ENCODE data around the gene COG6. TPM values are rescaled to one million over a fixed set of nuclear protein-coding genes. Genes with fewer than 3 reads are reported as not detected.

Gene COG6
- total and polyA plus RNA-seq, 2 of the 8 experiments (the other 6 are each of a cell fraction or from before 2014, with no cell fraction given), result 8.8 to 22.3 TPM

- no peak overlapping the region for H3K18ac ChIP-seq (ENCODE audit: extremely low read depth, low read length)
- H4K5ac ChIP-seq (ENCODE audit: insufficient read length, low read depth, low read length), result no peak overlapping the region
- H3K56ac ChIP-seq (replicated peaks; ENCODE audit: insufficient read length, low read depth, low read length), result no peak overlapping the region
- H3K9ac ChIP-seq (replicated peaks in 1 of 4; ENCODE audit: extremely low read depth in 1 of 4, low read depth in 3 of 4, low read length in 3 of 4), result no peak overlapping the region
- H4K20me1 ChIP-seq (replicated peaks in 1 of 2; ENCODE audit: control insufficient read depth in 1 of 2, insufficient read depth in 2 of 2, low read length in 2 of 2), result no peaks in the 10 kb centered on the region
- no peak for FAIRE-seq
- no peak overlapping the region for H2BK5ac ChIP-seq (ENCODE audit: low read depth, low read length)
- no peak overlapping the region for H2AK5ac ChIP-seq (ENCODE audit: low read depth, low read length)
- no peak overlapping the region for H3K27ac ChIP-seq (ENCODE audit: low read depth, low read length)
- 85% methylated on average over 1 of the region's 1 CpG; no CpG with 5 or more reads in 1 of the 2 experiments for WGBS, 2 experiments (ENCODE audit: extremely low coverage in 1 of 2, insufficient coverage in 1 of 2, insufficient read length in 1 of 2, insufficient replicate concordance in 2 of 2, low coverage in 1 of 2, low lambda C conversion rate in 2 of 2, missing lambda C conversion rate in 1 of 2)
- H2BK20ac ChIP-seq (ENCODE audit: low read length), result no peak overlapping the region
- no peak overlapping the region for H2BK15ac ChIP-seq (ENCODE audit: low read length)
- POLR2A ChIA-PET (ENCODE audit: partially characterized antibody), result no interaction called here
- no peaks in the 10 kb centered on the region for H3K23me2 ChIP-seq (ENCODE audit: low read depth, low read length)
- H3K23ac ChIP-seq (ENCODE audit: insufficient read length), result no peak overlapping the region
- H3K9me3 ChIP-seq (ENCODE audit: insufficient read depth in 2 of 2, low read depth in 1 of 2, low read length in 1 of 2), result no peaks in the 10 kb centered on the region
- H2BK12ac ChIP-seq (ENCODE audit: low read depth, low read length), result no peak overlapping the region
- H3K4me1 ChIP-seq (replicated peaks in 1 of 4; ENCODE audit: control insufficient read depth in 3 of 4, insufficient read depth in 4 of 4, low read length in 3 of 4), result no peaks in the 10 kb centered on the region
- H3K4ac ChIP-seq (replicated peaks; ENCODE audit: insufficient read length, low read depth, low read length), result no peak overlapping the region
- no peak overlapping the region for H3K14ac ChIP-seq (ENCODE audit: insufficient read length)
- no peak overlapping the region for H2BK120ac ChIP-seq (replicated peaks; ENCODE audit: low read depth, low read length)
- H3K27me3 ChIP-seq (replicated peaks in 1 of 4; ENCODE audit: control insufficient read depth in 3 of 4, extremely low read depth in 1 of 4, insufficient read depth in 3 of 4, low read length in 3 of 4), result no peaks in the 10 kb centered on the region
- no peaks in the 10 kb centered on the region for H3K79me2 ChIP-seq (ENCODE audit: control insufficient read depth in 1 of 2, insufficient read depth in 2 of 2, low read length in 2 of 2)
- H2AFZ ChIP-seq (ENCODE audit: low read length), result no peak overlapping the region
- no peak overlapping the region for H4K91ac ChIP-seq (replicated peaks; ENCODE audit: insufficient read length, low read length)
- H4K8ac ChIP-seq (ENCODE audit: extremely low read depth, insufficient read depth, low read length), result no peak overlapping the region
- CTCF ChIA-PET (ENCODE audit: partially characterized antibody), result interaction anchor here (0.6 to 1.8 kb wide), 6 partner anchors 23 to 1092 kb away, joined by 3 to 6 read pairs (median 3); no protein-coding TSS in a partner anchor
- no peak overlapping the region for H3K4me2 ChIP-seq (ENCODE audit: insufficient read depth in 1 of 2, low read depth in 2 of 2, low read length in 2 of 2)
- no peaks in the 10 kb centered on the region for H3K79me1 ChIP-seq (ENCODE audit: low read depth, low read length)
- DNase-seq (ENCODE audit: low read depth in 1 of 2, low spot score in 2 of 2), result no peak
- H3K4me3 ChIP-seq (ENCODE audit: extremely low read depth in 1 of 4, insufficient read depth in 2 of 4, low read depth in 3 of 4, low read length in 4 of 4), result no peak overlapping the region
- H3K36me3 ChIP-seq (ENCODE audit: control insufficient read depth in 2 of 4, insufficient read depth in 4 of 4, low read length in 3 of 4), result peaks cover 0 to 4% (median 1%) of the 10 kb centered on the region in 4 experiments; a peak in 4 of 8 replicates
- TF ChIP-seq SP4 (IDR thresholded peaks at IDR 0.05; ENCODE audit: low read length) (no peak), TAF1 (IDR thresholded peaks at IDR 0.05; ENCODE audit: low read depth, low read length) (no peak), FOSL1 (IDR thresholded peaks at IDR 0.05; ENCODE audit: insufficient read depth, low read depth, low read length) (no peak), BCL11A (IDR thresholded peaks at IDR 0.05; ENCODE audit: low read depth in 2 of 2, low read length in 2 of 2) (no peak), YY1 (IDR thresholded peaks at IDR 0.05; ENCODE audit: low read depth, low read length) (no peak), HDAC6 (IDR thresholded peaks at IDR 0.05; ENCODE audit: low read depth, low read length) (no peak), BRCA1 (IDR thresholded peaks at IDR 0.05; ENCODE audit: low read depth, low read length) (no peak)
These were observed 30.2 kb downstream of the COG6 start for GRCh38 chr13:39685652-39686051.
